NAMALWA (cell line): ENCODE results near the gene MAP3K2.

ENCODE experiments used
- DNase-seq: peaks from one replicate; pipeline ENCODE4 v3.0.0-alpha.2; 2015; ENCODE audit warnings: low spot score

MAP3K2 gene

GRCh38 chr2:127283275-127283674, 104.5 kb downstream of the MAP3K2 start:
- no peak for DNase-seq

- DNase-seq = no peak
Measured at GRCh38 chr2:127280693-127281092, 107.1 kb downstream of the MAP3K2 start.

- DNase-seq = no peak
Measured at GRCh38 chr2:127279781-127280180, 108.0 kb downstream of the MAP3K2 start.

DNA sequence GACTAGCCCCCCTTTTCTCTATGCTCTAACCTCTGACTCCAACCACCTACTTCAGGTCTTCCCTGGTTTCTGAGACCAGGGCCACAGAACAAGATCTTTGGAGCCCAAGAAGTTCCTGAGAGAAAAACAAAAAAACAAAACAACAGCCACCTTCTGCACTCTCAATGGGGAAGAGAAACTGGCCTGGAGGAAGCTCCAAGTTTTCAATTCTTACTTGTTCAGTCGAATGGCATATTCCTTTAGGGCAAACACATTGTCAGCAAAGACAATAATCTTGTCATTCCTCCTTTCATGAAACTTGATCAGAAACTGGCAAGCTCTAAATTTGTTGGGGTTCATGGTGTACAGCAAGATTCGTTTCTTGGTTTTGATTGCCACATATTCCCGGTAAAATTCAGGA, 108.8 kb downstream of the MAP3K2 start:
- no peak for DNase-seq

DNA sequence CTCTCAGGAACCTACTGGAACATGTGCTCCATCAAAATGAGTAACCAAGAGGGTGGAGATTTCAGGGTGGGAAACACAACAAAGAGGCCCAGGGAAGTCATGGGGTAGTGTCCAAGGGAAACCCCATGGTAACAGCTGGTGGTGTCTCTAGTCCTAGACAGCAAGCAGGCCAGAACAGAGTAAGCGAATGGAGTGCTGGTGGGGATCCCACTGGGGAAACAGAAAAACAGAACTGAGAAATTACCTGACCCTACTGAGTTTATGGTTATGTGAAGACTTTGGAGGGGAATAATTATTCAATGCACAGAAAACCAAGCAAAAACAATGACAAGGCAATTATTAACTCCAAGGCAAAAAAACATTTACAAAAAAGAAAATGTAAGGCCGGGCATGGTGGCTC, 110.7 kb downstream of the MAP3K2 start:
- DNase-seq = no peak

- no peak for DNase-seq
Measured at GRCh38 chr2:127275789-127276188, 112.0 kb downstream of the MAP3K2 start.

- no peak for DNase-seq
Measured at GRCh38 chr2:127275356-127275755, 112.4 kb downstream of the MAP3K2 start.

GRCh38 chr2:127270663-127271062, 117.1 kb downstream of the MAP3K2 start:
- peak; percentile 13 for DNase-seq

GRCh38 chr2:127261804-127262406, 125.9 kb downstream of the MAP3K2 start:
- DNase-seq = no peak

- no peak for DNase-seq
Measured at GRCh38 chr2:127259355-127259754, 128.4 kb downstream of the MAP3K2 start.

DNA sequence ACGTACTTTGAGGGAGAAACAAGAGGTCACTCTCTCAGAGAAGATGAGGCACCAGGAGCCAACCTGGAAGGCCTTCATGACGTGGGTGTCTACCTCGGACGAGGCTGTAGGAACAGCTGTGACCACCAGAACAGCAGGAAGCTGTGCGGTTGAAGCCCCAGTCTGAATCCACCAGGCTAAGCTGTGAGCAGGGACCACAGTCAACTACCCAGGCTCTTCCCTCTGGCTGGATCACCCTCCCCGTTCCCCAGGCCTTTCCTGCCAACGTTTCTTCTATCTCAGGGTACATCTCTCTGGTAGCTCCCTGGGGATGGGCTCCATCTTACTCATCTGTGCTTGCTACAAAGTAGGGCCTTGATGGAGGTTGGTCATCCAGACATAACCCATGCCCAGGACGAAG, 130.9 kb downstream of the MAP3K2 start:
- DNase-seq = no peak

- no peak for DNase-seq
Measured at GRCh38 chr2:127256381-127256780, 131.4 kb downstream of the MAP3K2 start.

DNA sequence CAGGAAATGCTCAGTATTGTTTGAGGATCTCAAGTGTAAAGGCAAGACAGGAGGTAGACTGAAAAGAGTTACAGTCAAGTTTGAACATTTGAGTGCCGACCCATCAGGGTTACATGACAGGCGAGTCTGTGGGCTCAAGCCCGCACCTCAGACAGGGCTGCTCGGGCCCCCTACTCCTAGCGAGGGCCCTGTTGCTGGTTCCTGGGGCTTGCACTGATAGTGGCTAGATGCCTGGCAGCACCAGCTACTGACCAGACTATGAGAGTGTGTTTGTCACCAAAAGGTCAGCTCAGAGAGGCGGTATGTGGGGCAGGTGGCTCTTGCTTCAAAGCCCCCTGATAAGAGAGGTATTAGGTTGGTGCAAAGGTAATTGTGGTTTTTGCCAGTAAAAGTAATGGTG, 132.1 kb downstream of the MAP3K2 start:
- DNase-seq = no peak

GRCh38 chr2:127255146-127255545, 132.6 kb downstream of the MAP3K2 start:
- no peak for DNase-seq

DNA sequence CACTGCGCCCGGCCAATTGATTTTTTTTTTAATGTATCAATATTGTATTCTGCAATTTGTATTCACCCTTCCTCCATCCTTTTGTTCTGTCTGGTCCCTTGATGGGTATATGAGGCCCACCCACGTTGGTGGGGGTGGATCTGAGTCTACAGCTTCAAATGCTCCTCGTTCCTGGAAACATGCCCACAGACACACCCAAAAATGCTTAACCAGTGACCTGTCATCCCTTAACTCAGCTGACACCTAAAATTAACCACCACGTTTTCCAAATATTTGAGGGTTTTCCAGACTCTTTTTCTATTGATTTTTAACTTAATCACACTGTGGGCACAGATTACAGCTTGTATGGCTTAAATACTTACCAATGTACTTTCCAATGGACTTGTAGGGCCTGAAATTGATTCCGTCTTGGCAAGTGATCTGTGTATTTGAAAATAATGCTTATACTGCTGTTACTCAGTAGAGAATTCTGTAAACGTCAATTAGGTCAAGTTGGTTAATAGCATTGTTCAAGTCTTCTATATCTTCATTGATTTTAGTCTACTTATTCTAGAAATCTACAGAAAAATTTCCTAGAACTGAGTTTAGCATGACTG, 133.3 kb downstream of the MAP3K2 start:
- DNase-seq = no peak
